SU-DHL-6 (cell line): ENCODE data around the gene MARK1.

Source experiments
- H2AFZ ChIP-seq: fragments of 200-600 bp; sonication (generic); 2 replicates; pipeline ENCODE4 v1.6.1; 2014; ENCODE audit warnings: low read depth, mild to moderate bottlenecking, moderate library complexity, mixed read lengths, antibody characterized with exemption, low read length; ENCODE audit not compliant: severe bottlenecking
- H3F3A ChIP-seq: fragments of 200-600 bp; shearing (Covaris generic); 2 replicates; pipeline ENCODE4 v1.6.0; 2016; ENCODE audit warnings: antibody characterized with exemption, mild to moderate bottlenecking; ENCODE audit not compliant: insufficient read depth
- H3K27ac ChIP-seq: fragments of 200-600 bp; sonication (generic); 2 replicates; pipeline ENCODE4 v1.5.1; 2016; ENCODE audit warnings: low read depth, mild to moderate bottlenecking, low read length, moderate library complexity, mixed read lengths
- H3K27me3 ChIP-seq: fragments of 200-600 bp; sonication (generic), shearing (Covaris generic); 2 replicates; pipeline ENCODE4 v1.6.0; 2014; ENCODE audit warnings: mild to moderate bottlenecking, low read length
- H3K36me3 ChIP-seq: fragments of 200-600 bp; sonication (generic); 2 replicates; pipeline ENCODE4 v1.6.1; 2014; ENCODE audit warnings: mild to moderate bottlenecking, low read length, mixed read lengths
- H3K4me2 ChIP-seq: fragments of 300-600, 200-600 bp; shearing (Covaris generic), sonication (generic); 2 replicates; pipeline ENCODE4 v1.6.0; 2014; ENCODE audit warnings: low read length, low read depth, mild to moderate bottlenecking; ENCODE audit not compliant: poor library complexity, severe bottlenecking
- H3K4me3 ChIP-seq: fragments of 200-600 bp; sonication (generic); 2 replicates; pipeline ENCODE4 v1.5.1; 2014; ENCODE audit warnings: antibody characterized with exemption, low read length, mild to moderate bottlenecking, mixed read lengths; ENCODE audit not compliant: insufficient read depth, poor library complexity, severe bottlenecking
- H3K79me2 ChIP-seq: fragments of 200-600 bp; sonication (generic); 2 replicates; pipeline ENCODE4 v1.6.1; 2014; ENCODE audit warnings: mild to moderate bottlenecking, low read length, moderate library complexity; ENCODE audit not compliant: insufficient read depth
- H3K9ac ChIP-seq: fragments of 200-600 bp; sonication (generic); 2 replicates; pipeline ENCODE4 v1.7.0; 2014; ENCODE audit warnings: mild to moderate bottlenecking, low read length
- H3K9me2 ChIP-seq: fragments of 200-600 bp; sonication (generic); replicated peaks from 2 replicates; pipeline ENCODE4 v1.6.1; 2014; ENCODE audit warnings: low read length; ENCODE audit not compliant: insufficient read depth
- H3K9me3 ChIP-seq: fragments of 200-600 bp; sonication (generic); 2 replicates; pipeline ENCODE4 v1.6.1; 2014; ENCODE audit warnings: low read length, mixed read lengths; ENCODE audit not compliant: insufficient read depth
- H4K20me1 ChIP-seq: fragments of 200-600 bp; sonication (generic); 2 replicates; pipeline ENCODE4 v1.6.1; 2014; ENCODE audit warnings: low read depth, mild to moderate bottlenecking, antibody characterized with exemption, low read length, moderate library complexity, mixed read lengths
- EZH2phosphoT487 ChIP-seq: fragments of 200-600 bp; sonication (generic), shearing (Covaris generic); conservative IDR thresholded peaks from 2 replicates; pipeline ENCODE4 v1.6.1; 2018; ENCODE audit warnings: mild to moderate bottlenecking, antibody characterized with exemption, low read length, moderate library complexity, mixed read lengths
- TF ChIP-seq, protein P1 (sequence below): fragments of 200-600 bp; sonication (generic); IDR thresholded peaks from one replicate; pipeline ENCODE4 v1.5.1; 2017; ENCODE audit warnings: antibody characterized with exemption, mild to moderate bottlenecking, low read length, moderate library complexity; ENCODE audit not compliant: insufficient read depth, poor library complexity, severe bottlenecking

The MARK1 gene

DNA sequence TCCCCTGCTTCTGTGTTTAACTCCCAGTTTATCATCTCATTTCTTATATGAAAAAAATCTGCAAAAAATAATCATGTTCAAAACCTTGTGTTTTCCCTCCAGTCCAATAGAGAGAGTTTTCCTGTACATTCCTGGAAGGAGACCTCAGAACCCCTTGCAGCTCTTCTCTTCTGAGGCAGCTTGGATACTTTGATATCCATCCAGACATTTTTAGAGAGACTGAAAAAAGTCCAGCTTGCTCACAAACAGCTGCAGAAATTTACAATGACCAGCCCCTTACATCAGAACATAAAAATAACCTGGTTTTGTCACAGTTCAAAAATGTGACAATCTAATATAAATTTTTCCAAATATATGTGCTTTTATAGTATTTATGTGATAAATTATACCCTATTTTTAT lies 88.9 kb downstream of the MARK1 start:
- Histone ChIP-seq H3K27ac (no peak overlapping the region), H3K4me2 (no peak overlapping the region), H3K27me3 (no peaks in the 10 kb centered on the region), H3K9me3 (no peaks in the 10 kb centered on the region), H3K36me3 (no peaks in the 10 kb centered on the region), H4K20me1 (no peaks in the 10 kb centered on the region), H2AFZ (no peak overlapping the region), H3K9me2 (no peaks in the 10 kb centered on the region), H3K9ac (no peak overlapping the region), H3K79me2 (no peaks in the 10 kb centered on the region), H3K4me3 (no peak overlapping the region), H3F3A (no peaks in the 10 kb centered on the region)
- TF ChIP-seq, protein P1, sequence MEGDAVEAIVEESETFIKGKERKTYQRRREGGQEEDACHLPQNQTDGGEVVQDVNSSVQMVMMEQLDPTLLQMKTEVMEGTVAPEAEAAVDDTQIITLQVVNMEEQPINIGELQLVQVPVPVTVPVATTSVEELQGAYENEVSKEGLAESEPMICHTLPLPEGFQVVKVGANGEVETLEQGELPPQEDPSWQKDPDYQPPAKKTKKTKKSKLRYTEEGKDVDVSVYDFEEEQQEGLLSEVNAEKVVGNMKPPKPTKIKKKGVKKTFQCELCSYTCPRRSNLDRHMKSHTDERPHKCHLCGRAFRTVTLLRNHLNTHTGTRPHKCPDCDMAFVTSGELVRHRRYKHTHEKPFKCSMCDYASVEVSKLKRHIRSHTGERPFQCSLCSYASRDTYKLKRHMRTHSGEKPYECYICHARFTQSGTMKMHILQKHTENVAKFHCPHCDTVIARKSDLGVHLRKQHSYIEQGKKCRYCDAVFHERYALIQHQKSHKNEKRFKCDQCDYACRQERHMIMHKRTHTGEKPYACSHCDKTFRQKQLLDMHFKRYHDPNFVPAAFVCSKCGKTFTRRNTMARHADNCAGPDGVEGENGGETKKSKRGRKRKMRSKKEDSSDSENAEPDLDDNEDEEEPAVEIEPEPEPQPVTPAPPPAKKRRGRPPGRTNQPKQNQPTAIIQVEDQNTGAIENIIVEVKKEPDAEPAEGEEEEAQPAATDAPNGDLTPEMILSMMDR: no peak
- TF ChIP-seq EZH2phosphoT487: no peak

DNA sequence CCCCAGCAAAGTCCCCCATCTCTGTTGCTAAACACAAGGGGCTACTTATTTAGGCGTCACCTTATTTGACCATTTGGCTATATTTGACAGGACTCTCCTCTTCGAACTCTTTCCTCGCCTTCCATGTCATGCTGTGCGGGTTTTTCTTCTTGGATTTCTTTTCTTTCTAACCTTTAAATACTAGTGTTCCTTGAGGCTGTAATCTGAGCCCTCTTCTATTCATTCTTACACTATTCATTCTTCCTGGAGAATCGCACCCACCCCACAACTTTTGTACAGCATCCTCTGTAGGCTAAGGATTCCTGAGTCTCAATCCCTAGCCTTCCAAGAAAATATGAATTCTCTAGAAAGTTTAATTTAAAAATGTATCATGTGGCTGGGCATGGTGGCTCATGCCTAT lies 100.5 kb downstream of the MARK1 start:
- no peaks in the 10 kb centered on the region for H3K36me3 ChIP-seq
- H3K9me2 ChIP-seq: no peaks in the 10 kb centered on the region
- H3K79me2 ChIP-seq: no peaks in the 10 kb centered on the region
- no peak for TF ChIP-seq EZH2phosphoT487
- TF ChIP-seq, protein P1: no peak
- no peaks in the 10 kb centered on the region for H3K9me3 ChIP-seq
- H3F3A ChIP-seq: no peaks in the 10 kb centered on the region
- no peak overlapping the region for H2AFZ ChIP-seq
- no peaks in the 10 kb centered on the region for H4K20me1 ChIP-seq
- H3K9ac ChIP-seq: no peak overlapping the region
- no peak overlapping the region for H3K27ac ChIP-seq
- H3K4me3 ChIP-seq: no peak overlapping the region
- H3K4me2 ChIP-seq: no peak overlapping the region
- no peaks in the 10 kb centered on the region for H3K27me3 ChIP-seq

DNA sequence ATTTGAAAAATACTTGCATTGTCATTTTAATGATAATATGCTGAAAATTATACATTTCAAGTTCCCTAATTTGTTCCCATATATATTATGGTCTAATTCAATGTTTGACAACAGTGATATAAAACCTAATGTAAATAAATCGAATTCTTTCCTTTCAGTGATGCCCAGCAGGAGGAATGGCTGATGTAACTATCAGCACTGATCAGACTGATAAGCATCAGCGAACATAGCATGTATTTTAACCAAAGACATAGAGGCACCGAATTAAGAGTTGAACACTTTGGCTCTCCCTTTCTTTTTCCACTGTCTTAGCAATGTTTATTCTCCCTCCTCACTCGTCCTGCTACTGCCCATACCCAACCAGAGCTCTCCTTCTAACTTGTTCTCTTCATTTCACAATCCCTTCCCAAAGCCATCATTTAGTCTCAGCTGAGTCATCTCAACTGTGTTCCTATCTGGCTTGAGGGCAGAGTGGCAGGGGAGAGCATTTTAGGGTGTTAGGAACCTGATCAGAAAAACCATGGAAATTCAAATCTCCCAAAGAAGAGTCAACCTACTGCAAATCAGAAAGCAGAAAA lies 103.4 kb downstream of the MARK1 start:
- Histone ChIP-seq H3K9ac (no peak overlapping the region), H3F3A (no peaks in the 10 kb centered on the region), H4K20me1 (no peaks in the 10 kb centered on the region), H3K4me2 (no peak overlapping the region), H3K4me3 (no peak overlapping the region), H3K27ac (no peak overlapping the region), H3K79me2 (no peaks in the 10 kb centered on the region), H3K9me2 (no peaks in the 10 kb centered on the region), H3K9me3 (no peaks in the 10 kb centered on the region), H2AFZ (no peak overlapping the region), H3K27me3 (no peaks in the 10 kb centered on the region), H3K36me3 (no peaks in the 10 kb centered on the region)
- no peak for TF ChIP-seq EZH2phosphoT487
- TF ChIP-seq, protein P1: no peak

DNA sequence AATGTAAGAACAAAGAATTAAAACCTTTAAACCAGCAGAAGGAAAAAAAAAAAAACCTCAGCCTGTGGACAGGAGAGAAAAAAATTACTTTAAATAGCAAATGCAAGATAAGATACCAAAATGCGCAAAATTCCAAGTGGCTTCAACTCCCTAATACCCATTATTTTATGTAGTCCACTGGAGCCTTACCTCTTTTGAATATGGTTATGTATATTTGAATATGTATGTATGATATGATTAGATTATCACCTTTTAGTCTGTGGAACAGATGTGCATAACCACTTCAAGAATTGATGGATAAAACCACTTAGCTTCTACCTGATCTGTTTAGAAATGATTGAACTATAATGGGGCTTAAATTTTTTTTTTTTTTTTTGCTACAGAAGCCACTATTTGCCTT lies 109.8 kb downstream of the MARK1 start:
- Histone ChIP-seq H3K27ac (no peak overlapping the region), H2AFZ (no peak overlapping the region)

More for the DNA sequence above, 109.8 kb downstream of the MARK1 start:
- Histone ChIP-seq H3K4me3 (no peak overlapping the region), H3K9ac (no peak overlapping the region), H3K79me2 (no peaks in the 10 kb centered on the region), H4K20me1 (no peaks in the 10 kb centered on the region), H3K4me2 (no peak overlapping the region), H3K36me3 (no peaks in the 10 kb centered on the region), H3F3A (no peaks in the 10 kb centered on the region), H3K27me3 (no peaks in the 10 kb centered on the region), H3K9me2 (no peaks in the 10 kb centered on the region), H3K9me3 (no peaks in the 10 kb centered on the region)
- TF ChIP-seq, protein P1: no peak
- TF ChIP-seq EZH2phosphoT487: no peak
